GM19351 (cell line): ENCODE data around the gene IFT122.
A peak's percentile ranks its signal among the peaks of the same experiment; 100 is the strongest.

Experiments used
- ATAC-seq: cut with Tn5 transposase; IDR thresholded peaks from one replicate; pipeline ENCODE4 v1.9.1; 2021; ENCODE audit warnings: mild to moderate bottlenecking, moderate library complexity; ENCODE audit not compliant: unreplicated experiment

IFT122 gene

DNA sequence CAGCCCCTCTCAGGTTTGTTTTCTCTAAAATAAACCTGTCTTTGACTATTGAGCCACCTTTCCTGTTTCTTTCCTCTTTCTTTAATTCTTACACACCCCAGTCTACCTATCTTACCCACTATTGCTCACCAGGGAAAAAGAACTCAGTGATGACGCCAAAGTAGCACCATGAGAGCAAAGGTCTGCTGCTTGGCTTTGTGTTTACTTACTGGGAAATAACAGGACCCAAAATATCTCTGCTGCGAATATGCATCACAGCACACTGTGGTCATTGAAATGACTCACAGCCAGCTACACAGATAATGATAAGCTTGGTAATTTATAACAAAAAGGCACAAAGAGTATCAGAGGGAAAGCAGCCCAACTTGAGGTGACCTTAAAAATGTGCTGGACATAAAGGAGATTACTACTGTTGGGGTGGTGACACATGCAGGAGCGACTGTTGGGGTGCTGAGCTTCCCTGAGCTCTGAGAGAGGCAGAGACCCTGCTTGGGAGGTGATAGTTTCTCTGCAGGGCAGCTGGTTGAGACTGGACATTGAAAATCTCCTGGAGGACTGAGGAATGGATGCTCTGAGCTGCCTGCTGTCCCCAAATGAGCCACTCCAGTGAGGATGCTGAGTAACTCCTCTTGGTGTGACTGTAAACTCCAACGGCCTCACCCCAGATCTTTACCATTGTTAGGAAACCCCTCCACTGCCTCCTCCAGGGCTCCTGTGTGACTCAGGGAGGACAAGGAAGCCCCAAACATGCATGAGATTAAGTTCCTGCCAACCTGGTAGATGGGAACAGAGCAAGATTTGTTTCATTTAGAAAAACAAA is 26.1 kb upstream of the IFT122 start:
- ATAC-seq = peak; percentile 84

DNA sequence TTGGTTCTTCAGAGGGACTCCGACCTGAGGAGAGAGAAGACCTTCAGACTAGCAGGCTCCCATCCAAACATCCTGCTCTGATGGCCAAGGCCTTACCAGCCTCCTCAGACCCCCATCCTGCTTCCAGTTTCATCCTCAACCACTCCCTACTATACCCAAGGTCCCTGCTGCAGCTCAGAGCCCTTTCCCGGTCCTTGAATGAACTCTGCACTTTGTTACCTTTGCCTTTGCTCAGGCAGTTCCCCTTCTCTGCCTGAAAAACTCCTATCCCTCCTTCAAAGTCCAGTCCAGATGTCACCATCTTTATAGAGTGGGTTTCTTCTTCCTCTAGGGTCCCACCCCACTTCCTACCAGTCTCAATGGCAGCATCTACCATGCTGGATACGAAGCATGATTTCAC is 24.6 kb upstream of the IFT122 start:
- ATAC-seq = no peak

DNA sequence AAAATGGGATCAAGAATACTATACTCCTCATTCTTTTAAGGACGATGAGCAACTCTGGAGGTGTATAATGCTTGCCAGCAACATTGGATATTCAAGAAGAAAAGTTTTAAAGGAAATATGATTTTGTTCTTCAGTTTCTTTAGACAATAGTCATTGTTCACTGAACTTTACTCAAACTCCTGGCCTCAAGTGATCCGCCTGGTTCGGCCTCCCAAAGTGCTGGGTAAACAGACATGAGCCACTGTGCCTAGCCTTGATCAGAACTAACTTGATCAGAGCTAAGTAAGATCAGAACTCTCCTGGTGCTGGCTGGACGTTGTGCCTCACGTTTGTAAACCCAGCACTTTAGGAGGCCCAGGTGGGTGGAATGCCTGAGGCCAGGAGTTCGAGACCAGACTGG is 24.2 kb upstream of the IFT122 start:
- ATAC-seq = no peak

DNA sequence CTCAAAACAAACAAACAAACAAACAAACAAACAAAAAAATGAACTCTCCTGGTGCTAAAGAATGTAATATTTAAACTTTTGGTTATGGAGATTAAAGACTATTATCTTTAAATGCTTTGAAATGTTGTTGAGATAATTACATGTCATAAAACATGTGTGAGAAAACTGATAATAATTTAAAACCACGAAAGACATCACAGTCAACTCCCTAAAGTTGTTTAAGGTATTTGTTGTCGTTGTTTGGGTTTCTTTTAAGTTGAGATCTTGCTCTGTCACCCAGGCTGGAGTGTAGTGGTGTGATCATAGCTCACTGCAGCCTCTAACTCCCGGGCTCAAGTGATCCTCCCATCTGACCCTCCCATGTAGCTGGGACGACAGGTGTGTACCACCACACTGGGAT is 23.6 kb upstream of the IFT122 start:
- no peak for ATAC-seq

DNA sequence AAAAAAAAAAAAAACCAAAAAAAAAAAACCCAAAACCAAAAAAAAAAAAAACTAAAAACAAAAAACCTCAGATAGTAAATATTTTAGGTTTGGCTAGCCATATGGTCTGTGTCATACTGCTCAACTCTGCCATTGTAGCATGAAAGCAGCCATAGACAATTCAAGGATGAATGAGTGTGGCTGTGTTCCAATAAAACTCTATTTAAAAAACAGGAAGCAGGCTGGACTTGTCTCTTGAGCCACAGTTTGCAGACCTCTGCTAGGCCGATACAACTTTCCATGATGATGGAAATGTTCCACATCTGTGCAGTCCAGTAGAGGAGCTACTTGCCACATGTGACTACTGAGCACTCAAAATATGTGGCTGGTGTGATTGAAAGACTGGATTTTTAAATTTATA is 22.7 kb upstream of the IFT122 start:
- ATAC-seq = no peak

DNA sequence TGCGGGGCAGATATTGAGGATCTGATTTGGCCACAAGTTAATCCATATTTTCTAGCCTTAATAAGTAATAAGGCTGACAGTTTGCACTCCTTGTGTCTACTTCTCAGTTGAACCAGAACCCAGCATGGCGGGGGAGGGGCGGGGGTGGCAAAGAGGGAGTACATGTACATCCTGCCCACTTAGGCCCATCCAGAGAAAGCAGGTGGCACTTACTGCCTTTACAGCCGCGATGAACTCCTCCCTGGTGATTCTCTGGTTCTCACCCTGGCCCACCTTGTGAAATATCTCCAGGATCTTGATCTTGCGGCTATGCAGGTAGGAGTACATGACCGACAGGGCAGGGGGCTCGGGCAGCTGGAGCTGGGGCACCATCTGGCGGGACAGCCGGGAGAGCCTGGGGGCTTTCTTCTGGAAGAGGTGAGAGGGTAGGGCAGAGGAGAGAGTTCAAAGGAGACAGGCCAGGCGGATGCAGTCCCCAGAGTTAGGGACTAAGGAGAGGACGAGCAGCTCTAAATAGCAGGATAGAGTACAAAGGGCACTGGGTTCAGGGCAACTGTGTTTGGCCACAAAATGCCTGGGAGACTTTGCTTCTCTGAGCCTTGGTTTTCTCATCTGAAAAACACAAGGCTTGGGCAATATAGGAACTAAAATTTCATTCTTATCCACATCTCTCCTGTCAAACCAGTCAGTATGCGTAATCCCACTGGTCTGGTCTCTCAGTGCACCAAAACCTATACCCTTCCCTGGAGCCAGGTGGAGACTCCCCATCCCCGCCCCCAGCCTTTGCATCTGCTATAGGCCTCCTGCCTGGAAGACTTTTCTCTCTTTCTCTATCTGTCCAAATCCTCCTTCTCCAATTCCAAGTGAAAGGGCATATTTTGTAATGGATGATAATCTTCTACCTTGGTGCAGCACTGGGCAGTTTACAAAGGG is 21.7 kb upstream of the IFT122 start:
- ATAC-seq = no peak

DNA sequence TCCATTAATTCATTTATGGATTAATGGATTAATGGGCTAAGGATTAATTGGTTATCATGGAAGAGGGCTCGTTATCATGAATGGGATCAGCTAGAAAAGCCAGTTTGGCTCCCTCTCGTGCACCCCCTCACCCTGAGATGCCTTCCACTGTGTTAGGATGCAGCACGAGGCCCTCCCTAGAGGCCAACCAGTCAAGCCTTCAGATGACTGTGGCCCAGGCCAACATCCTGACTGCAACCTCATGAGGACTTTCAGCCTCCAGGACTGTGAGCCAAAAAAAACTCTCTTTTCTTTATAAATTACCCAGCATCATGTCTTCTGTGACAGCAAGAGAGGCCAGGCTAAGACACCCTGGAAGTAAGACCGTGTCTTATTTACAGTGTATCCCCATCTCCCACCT is 20.5 kb upstream of the IFT122 start:
- ATAC-seq = no peak

DNA sequence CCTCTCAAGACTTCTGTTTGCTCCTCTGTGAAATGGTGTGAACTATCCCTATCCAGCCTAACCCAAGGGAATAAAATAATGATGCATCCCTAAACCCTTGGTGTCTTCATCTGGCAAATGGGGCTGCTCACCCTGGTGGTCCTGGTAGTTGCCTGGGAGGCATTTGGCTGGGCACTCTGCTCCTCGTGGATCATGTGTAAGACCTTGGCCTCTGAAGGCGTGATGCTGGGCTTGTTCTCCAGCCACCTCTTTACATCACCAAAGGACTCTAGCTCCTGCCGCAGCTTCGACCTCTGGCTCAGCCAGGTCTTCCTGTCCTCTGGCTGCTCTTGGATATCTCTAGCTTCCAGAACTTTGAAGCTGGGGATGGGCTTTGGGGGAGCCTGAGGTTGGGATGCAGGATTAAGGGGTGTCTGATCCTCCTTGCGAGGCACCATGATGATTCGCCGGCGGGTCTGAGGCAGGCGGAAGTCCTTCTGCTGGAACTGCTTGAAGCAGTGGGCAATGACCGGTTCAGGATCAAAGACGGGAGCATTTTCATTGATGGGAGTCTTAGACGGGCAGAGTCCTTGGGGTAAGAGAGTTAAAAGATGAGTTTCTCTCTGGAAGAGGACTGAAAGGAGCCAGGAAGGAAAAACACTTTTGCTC is 18.7 kb upstream of the IFT122 start:
- no peak for ATAC-seq

DNA sequence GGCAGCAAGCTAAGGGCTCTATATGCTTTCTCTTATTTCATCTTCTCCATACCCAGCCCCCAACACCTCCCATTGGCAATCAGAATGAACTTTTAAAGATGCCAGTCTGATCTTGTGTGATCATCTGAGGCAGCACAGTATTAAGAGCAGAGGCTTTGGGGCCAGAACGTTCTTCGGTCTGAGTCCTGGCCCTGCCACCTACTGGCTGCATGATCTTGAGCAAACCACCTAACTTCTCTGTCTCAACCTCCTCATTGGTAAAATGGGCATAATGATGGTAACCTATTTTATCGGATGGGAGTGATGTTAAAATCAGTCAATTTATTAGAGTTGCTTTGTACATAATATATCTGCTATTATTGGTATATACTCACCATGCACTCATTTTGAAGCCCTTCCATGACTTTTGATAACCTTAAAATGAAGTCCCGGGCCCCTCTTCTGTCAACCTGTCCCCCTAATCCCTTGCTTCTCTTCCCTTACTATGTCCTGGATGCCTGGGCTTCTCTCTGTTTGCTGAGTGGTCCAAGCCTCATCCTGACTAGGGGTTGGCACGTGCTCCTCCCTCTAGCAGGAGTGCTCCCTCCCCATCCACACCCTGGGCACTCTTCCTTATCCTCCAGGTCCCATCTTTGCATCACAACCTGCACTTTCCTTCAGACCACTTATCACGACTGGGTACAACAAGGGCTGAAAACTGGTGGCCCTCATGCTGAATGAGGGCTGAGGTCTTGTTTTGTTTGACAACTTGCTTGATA is 17.9 kb upstream of the IFT122 start:
- ATAC-seq = no peak

DNA sequence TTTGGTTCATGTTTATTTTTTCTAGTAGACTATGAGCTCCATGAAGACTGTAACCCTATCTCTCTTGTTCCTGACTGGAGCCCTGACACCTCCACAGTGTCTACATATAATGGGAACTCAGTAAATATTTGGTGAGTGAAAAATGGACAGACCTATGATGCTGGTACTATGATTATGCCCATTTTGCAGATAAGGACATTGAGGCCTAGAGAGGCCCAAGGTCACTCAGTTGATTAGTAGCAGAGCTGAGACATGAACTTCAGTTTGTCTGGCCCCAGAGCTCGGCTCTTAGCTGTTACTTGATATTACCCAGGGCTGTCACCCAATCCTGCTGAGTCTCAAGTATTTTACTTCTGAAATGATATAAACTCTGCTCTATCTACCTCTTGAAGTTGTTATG is 17.1 kb upstream of the IFT122 start:
- ATAC-seq = no peak

DNA sequence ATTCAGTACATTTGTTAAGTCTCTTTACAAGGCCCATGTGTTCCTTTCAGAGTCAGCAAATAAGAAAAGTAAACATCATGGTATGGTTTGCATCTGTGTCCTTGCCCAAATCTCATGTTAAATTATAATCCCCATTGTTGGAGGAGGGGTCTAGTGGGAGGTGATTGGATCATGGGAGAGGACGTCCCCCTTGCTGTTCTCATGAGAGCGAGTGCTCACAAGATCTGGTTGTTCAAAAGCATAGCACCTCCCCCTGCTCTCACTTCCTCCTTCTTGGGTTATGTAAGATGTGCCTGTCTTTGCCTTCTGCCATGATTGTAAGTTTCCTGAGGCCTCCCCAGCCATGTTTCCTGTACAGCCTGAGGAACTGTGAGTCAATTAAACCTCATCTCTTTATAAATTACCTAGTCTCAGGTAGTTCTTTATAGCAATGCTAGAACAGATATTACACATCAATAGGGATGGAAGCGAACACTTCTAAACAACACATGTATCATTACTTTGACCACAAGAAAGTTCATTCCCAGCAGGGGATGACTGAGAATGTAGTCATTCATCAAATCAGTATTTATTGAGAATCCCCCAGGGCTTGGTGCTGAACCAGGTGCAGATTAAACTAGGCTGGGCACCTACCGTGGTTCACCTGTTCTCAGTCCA is 15.7 kb upstream of the IFT122 start:
- peak; percentile 65 for ATAC-seq

DNA sequence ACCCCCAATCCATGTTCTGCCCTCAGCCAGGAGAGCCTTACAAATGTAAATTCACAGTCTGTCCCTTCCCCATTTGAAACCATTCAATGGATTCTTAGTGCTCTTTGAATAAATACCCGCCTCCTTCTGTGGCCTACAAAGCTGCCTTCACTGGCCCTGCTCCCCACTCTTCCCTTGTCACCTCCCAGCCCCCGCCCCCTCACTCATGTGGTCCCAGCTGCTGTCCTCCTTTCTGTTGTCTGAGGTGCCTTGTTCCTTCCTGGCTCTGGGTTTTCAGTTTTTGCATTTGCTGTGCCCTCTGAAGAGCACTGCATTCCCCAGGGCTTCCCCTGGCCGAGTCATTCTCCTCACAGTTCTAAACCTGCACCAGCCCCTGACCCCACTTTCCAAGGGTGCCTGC is 14.8 kb upstream of the IFT122 start:
- no peak for ATAC-seq

DNA sequence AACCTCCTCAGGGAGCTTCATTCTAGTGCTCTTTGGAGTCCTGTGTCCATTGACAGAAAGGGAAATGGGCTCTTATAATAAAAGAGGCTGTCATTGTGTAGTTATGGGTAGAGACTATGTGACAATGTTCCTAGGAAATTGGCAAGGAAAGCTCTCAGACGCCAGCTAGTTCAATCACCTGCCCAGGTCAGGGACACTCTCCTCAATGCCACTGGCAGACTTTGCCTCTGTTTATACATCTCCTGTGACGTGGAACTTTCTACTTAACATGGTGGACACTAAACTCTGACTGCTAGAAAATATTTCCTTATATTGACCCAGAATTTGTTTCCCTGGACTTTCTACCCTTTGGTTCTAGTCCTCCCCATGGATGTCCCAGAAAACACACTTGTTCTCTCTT is 14.4 kb upstream of the IFT122 start:
- no peak for ATAC-seq

DNA sequence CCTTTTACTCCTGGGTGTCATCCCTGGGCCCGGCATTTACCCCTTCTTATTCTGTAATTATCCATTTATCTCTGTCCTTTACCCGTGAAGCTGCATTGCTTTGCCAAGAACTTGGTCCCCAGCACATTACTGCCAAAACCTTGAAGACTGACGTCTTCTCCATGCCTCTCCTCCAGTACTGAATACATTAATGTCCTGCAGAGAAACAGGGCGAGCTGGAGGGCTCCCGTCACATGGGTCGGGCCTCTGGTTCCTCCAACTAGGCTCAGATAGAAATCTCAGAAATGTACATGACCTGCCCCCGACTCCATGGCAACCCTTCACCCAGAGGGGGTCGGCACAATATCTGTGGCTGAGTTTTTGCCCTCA is 12.0 kb upstream of the IFT122 start:
- peak; percentile 3 for ATAC-seq

DNA sequence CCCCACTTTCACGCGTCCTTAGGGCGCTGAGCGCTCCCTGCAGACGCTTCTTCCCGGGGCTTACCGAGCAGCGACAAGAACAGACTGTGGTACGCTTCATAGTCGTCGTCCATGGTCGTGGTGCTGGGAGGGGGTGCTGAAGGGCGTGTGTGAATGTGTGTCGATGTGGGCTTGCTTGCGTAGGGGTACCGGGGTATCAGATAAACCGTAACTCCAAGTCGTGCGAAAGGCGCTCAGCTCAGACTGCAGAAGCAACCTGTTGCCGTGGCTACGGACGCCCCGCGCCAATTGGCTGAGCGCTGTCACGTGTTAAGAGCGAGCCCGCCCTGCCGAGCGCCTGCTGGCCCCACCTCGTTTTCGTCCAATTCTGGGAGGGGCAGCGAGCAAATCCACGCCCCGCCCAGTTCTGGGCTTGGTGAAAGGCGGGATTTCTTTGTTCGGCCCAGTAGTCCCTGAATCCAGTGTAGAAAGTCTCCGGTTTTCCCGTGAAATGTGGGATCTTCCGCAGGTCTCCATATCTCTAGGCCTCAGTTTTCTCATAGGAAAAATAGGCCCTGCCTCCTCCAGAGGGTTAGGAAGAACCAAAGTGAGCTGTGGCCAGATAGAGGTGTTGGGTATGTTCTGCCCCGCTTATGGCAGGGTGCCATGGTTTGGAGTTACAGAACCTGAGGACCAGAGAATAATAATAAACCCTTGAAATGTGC is 11.5 kb upstream of the IFT122 start, which contains the start of gene EFCAB12:
Gene EFCAB12, minus strand, starts transcription at position 261 of the 704 bp plus-strand sequence. Its CDS starts 148 bp downstream, at position 113.
- ATAC-seq = peak; percentile 92

DNA sequence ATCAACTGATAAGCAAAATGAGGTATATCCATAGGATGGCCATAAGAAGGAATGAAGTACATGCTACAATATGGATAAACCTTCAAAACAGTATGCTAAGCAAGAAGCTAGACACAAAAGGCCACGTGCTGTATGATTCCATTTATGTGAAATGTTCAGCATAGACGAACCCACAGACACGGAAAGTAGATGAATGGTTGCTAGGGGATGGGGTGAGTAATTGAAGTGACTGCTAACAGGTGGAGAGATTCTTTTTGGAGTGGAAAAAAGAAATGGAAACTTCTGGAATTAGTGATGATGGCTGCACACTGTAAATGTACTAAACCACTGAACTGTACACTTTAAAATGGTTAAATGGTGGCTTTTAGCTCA is 11.0 kb upstream of the IFT122 start:
- no peak for ATAC-seq

DNA sequence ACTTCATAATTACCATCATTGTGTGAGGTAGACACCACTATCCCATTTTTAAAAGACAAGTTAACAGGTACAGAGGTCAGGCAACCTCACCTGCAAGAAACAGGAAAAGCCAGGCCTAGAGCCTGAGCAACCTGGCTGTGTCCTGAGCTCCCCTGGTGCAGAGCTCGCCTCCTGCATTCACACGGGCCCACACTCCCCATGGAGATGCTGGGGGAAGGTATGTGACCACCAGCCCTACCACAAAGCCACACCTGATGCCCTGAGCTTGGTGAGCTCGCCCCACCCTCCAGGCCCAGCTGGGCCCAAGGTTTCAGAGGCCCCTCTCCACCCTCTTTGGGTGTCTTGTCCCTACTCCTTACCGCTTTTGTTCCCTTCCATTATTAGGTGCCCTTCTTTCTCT is 10.4 kb upstream of the IFT122 start:
- ATAC-seq = no peak

DNA sequence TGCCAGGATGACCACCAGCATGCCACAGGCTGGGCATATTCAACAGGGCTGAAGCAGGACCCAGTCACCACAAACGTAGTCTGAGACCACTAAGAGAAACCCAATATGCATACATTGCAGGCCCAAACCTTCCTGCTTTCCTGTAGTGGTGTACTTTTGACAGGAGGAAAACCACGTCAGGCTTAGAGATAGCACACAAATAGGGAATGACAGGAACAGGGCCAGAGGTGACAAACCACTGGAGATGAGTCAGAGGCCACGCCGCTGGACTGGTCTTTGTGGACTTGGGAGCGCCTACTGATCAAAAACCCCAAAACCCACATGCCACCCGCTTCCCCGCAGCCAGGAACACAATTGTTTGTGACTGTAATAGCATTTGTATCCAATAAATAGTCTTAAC is 8.0 kb upstream of the IFT122 start:
- ATAC-seq = no peak

DNA sequence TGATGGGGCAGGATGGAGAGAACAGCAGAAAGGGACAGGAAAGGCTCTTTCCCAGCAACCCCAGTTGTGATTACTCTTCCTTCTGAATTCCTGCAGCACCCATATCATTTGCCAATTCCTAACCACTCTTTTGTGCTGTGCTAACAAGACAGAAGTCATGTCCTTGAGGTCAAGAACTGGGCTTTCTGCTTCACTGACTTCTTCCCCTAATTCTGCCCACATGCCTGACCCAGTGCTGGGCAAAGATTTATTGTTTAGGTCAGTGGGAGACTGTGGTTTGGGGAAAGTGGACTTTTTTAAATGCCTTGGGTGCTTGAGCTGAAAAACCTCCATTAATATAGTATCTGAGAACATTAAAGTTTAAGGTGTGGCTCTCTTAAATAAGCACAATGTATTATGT is 7.4 kb upstream of the IFT122 start:
- ATAC-seq = no peak

DNA sequence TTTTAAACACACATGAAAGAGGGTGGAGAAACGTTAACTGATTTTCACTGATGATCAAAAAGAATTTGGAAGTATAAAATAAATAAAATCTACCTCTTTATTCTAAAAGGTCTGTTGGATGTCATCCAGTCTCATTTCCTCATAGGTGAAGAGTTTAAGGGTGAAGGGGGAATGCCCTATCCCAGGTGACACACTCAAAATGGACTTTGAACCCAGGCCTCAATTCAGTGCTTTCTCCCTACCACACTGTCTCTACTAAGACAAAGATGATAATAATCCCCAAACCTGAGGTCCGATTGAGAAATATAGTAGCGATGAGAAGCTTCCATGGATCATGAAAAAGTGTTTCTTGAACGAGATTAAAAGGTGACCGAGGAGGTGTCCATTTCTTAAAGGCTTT is 6.5 kb upstream of the IFT122 start:
- no peak for ATAC-seq
